KG1 (cell line): Measurements from ENCODE around the gene PMF1.
"Not testable (repeated sequence)": the region's sequence is repeated elsewhere in the genome, so short reads cannot be mapped to it uniquely, and the experiment has no call there.

Experiments used
- DNase-seq: peaks from one replicate; lab custom pipeline; 2025; lab: John Stamatoyannopoulos, UW

PMF1 gene

GRCh38 chr1:156196445-156196844 is 16.4 kb upstream of the PMF1 start:
- DNase-seq: no peak

DNA sequence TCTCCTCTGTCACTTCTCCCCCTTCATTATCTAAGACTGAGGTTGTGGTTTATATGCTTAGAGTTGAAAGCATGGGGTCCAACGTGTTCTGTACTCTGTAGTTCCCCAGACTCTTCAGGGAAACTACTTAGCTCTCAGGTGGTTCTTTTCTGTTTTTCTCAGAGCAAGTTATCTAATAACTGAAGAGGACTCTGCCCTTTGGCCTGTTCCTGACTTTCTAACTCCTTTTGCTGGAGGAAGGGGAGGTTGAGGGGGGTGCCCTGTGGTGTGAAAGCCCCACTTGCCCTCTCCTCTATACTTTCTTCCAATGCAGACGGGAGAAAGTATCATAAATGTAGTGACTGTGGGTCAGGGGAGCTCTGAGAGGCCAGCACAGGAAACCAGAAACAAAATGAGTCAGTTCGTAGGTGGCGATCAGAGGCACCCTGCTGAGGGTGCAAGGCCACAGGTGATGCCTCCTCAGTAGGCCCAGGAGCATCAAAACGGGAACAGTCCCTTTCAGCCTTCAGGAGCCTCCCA is 13.9 kb upstream of the PMF1 start:
- DNase-seq: no peak

DNA sequence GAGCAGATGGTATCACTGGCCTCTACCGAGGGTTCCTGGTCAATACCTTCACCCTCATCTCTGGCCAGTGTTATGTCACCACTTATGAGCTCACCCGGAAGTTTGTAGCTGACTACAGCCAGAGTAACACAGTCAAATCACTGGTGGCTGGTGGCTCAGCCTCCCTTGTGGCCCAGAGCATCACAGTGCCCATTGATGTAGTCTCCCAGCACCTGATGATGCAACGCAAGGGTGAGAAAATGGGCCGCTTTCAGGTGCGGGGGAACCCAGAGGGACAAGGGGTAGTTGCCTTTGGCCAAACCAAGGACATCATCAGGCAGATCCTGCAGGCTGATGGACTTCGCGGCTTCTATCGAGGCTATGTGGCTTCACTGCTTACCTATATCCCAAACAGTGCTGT is 12.8 kb upstream of the PMF1 start:
- no peak for DNase-seq

DNA sequence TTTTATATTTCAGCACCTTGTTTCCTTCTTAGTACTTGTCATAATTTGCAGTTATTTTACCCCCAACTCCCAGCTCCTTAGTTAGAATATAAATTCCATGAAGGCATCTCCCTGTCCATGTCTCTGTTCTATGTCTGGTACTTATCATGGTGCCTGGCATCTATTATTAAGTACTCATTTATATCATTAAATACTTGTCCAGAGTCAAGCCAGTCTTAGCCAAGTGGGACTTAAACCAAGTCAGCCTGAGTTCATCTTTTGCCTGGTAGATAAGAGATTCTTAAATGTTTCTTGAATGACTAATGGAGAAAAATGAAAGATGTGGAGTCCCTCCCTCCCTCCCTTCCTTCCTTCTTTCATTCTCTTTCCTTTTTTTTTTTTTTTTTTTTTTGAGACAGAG is 9.5 kb upstream of the PMF1 start:
- no peak for DNase-seq

GRCh38 chr1:156204686-156205085 is 8.1 kb upstream of the PMF1 start:
- DNase-seq: no peak

DNA sequence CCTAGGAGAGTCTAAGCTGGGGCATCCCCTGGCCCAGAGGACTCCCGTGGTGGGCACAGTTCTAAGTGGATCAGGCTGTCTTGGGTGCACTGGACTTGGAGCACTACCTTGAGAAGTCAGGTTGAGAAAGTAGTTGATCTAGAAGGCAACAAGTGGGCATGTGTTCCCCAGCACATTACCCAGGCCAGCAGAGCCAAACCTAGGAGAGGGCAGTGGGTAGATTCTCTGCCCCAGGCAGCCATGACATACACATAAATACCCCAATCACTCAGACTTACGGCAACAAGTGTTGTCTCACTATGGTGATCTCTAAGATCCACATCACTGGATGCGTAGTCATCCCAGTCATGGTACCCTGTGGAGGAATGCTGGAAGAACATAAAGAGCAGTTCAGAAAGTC is 1.6 kb upstream of the PMF1 start:
- no peak for DNase-seq

- no peak for DNase-seq
Measured at GRCh38 chr1:156212130-156212529, 677 bp upstream of the PMF1 start.

- no peak for DNase-seq
Measured at GRCh38 chr1:156213644-156213966, 798 bp downstream of the PMF1 start.

DNA sequence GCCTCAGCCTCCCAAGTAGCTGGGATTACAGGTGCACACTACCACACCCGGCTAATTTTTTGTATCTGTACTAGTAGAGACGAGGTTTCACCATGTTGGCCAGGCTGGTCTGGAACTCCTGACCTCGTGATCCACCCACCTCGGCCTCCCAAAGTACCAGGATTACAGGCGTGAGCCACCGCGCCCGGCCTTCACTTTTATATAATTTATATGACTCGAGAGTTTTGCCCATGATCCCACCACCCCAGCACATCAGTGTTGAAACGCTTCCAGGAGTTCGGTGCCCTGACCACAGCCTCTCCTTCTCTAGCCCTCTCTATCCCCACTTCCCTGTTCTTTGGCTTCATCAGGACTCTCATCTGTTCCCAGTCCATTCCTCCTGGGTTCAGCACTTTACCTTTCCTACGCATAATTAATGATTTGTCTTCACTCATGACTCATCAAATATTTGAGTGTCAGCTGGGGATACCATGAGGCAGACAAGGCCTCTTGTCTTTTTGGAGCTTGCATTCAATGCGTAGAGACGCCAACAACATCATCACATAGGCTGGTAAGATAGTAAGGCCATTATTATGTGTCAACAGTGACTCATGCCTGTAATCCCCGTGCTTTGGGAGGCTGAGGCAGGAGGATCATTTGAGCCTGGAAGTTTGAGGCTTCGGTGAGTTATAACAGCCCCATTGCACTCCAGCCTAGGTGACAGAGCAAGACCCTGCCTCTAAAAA is 1.4 kb downstream of the PMF1 start:
- DNase-seq: no peak

GRCh38 chr1:156216361-156217086 is 3.7 kb downstream of the PMF1 start:
- not testable (repeated sequence) for DNase-seq

- DNase-seq: no peak
Measured at GRCh38 chr1:156217871-156218270, 5.1 kb downstream of the PMF1 start.

- DNase-seq: no peak
Measured at GRCh38 chr1:156220226-156220625, 7.4 kb downstream of the PMF1 start.

DNA sequence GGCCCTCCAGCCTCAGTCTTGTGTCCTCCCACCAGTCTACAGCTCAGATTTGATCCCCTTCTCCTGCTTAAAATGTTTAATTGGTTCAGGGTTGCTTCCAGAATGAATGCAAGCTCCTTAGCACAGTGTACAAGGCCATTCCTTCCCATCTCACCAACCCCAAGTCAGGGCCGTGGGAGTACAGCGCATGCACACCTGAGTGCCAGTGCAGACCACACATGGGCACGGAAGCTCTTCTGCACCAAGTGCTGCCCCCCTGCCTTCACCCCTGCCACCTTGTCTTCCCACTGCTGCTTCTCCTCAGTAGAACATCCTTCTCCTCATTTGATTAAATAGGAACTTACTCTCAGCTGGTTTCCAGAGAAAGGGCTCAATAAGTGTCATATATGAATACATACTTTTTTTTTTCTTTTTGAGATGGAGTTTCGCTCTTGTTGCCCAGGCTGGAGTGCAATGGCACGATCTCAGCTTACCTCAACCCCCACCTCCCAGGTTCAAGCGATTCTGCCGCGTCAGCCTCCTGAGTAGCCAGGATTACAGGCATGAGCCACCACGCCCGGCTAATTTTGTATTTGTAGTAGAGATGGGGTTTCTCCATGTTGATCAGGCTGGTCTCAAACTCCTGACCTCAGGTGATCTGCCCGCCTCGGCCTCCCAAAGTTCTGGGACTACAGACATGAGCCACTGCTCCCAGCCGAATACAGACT is 9.3 kb downstream of the PMF1 start:
- no peak for DNase-seq

- DNase-seq: no peak
Measured at GRCh38 chr1:156225677-156226014, 12.8 kb downstream of the PMF1 start.

DNA sequence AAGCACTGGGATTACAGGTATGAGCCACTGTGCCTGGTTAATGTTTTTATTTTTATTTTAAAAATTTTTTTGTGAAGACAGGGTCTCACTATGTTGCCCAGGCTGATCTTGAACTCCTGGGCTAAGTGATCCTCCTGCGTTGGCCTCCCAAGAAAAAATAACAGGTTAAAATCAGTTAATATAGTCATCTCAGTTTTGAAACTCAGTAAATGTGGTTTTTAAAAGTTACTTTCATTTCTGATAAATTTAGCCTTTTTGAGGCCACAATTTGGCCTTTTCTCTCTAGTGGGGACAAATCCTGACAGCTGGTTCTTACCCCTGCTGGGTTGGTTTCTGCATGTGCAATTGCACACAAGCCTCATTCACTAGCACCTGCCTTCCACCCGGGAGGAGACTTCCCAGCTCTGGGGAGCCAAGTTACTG is 13.3 kb downstream of the PMF1 start:
- no peak for DNase-seq

DNA sequence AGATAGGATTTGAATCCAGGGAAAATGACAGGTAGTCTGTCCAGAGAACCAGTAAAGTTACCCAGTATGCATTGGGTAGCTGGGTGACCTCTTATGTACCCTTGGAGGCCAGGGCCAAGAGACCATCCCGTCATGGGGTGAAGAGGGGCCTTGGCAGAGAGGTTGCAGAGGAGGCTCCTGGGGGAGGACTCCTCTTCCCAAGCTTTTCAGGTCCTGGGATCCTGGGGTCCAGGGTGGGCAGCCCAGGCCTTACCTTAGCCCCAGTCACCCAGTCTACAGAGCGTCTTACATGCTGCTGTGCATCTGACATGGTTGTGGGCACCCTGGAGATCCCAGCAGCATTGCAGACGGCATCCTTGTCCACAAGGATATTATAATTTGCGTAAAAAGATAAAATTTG is 14.0 kb downstream of the PMF1 start:
- DNase-seq: no peak

- DNase-seq: no peak
Measured at GRCh38 chr1:156228501-156228900, 15.7 kb downstream of the PMF1 start.

- no peak for DNase-seq
Measured at GRCh38 chr1:156229809-156230472, 17.1 kb downstream of the PMF1 start.

- DNase-seq: no peak
Measured at GRCh38 chr1:156230473-156230837, 17.6 kb downstream of the PMF1 start.

GRCh38 chr1:156232201-156232894 is 19.5 kb downstream of the PMF1 start:
- no peak for DNase-seq

DNA sequence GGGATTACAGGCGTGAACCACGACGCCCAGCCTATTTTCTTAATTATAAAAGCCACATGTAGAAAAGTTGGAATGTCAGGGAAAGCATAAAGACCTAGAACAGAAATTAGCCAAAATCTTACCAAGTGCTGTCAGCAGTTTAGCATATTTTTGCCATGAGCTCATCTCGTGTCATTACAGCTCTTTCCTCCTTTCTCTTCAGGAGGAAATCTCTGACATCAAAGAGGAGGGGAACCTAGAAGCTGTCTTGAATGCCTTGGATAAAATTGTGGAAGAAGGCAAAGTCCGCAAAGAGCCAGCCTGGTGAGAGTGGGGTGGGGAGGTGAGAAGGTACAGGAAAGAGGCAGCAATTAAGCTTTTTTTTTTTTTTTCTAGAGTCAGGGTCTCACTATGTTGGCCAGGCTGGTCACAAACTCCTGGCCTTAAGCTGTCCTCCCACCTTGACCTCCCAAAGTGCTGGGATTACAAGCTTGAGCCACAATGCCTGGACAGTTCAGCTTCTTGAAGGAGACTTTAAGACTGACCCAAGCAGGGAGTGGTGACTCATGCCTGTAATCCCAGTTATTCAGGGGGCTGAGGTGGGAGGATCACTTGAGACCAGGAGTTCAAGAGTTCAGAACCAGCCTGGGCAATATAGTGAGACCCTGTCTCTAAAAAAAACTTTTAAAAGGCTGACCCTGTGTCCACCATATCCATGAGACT is 20.8 kb downstream of the PMF1 start:
- DNase-seq: no peak
